NOMO-1 treated with DMSO at 0.1 percent for 48 hours (cell line): ENCODE measurements around the gene ZFHX2.
A peak's percentile ranks its signal among the peaks of the same experiment; 100 is the strongest.

Experiments used
- DNase-seq: peaks from one replicate; lab custom pipeline; 2025; ENCODE audit not compliant: unreplicated experiment; lab: John Stamatoyannopoulos, UW

The ZFHX2 gene

GRCh38 chr14:23573384-23574015, 21.9 kb upstream of the ZFHX2 start:
- no peak for DNase-seq

- peak; percentile 46 for DNase-seq
Observed at GRCh38 chr14:23572836-23573235, 21.3 kb upstream of the ZFHX2 start.

DNA sequence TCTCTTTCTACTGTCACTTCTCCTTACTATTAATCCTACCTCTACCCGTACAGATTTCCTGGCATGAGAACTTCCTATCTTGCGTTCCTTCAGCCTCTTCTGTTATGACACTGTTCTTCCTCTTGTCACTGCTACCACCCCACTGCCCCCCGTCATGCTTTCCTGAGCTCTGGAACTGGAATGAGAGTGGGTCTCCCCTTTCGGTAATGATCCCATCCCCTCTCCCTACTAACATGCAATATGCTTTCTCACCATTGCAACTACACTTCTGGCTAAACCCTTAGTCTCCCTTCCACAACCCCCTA, 20.9 kb upstream of the ZFHX2 start:
- no peak for DNase-seq

DNA sequence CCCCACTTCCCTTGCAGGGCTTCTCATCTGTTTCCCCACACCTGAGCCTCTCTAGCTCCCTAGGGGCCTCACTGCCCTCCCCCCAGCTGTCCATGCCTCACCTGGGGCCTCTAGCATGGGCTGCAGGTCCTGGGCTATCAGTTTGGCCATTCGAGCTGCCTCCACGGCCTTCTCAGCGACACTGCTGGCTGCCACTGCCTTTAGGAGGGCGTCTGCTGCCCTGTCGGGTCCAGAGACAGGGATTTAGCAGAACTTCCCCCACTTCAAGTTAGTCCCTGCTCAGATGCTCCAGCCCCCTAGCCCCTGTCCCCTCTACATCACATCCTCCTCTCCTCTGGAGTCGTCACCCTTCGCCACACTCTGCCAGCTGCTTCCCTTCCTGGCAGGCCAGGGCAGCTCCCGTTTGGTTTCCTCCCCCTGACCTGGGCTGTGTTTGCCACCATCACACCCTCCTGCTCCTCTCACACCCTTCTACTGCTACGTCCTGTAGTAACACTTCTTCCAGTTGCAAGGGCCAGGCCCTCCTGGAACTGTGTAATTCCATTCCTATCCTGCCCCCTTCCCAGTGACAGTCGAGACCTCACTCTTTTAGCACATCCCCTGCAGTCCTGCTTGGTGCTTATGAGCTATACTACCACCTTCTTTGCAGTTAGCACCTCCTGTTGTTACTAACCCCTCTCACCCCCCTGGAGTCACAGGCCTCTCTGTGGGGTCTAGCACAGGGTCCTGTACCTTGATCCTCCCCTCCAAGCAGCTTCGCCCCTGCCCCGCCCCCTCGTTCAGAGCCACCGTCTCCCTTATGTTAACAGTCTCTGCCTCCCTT, 20.3 kb upstream of the ZFHX2 start:
- no peak for DNase-seq

- no peak for DNase-seq
Observed at GRCh38 chr14:23570806-23571483, 19.4 kb upstream of the ZFHX2 start.

DNA sequence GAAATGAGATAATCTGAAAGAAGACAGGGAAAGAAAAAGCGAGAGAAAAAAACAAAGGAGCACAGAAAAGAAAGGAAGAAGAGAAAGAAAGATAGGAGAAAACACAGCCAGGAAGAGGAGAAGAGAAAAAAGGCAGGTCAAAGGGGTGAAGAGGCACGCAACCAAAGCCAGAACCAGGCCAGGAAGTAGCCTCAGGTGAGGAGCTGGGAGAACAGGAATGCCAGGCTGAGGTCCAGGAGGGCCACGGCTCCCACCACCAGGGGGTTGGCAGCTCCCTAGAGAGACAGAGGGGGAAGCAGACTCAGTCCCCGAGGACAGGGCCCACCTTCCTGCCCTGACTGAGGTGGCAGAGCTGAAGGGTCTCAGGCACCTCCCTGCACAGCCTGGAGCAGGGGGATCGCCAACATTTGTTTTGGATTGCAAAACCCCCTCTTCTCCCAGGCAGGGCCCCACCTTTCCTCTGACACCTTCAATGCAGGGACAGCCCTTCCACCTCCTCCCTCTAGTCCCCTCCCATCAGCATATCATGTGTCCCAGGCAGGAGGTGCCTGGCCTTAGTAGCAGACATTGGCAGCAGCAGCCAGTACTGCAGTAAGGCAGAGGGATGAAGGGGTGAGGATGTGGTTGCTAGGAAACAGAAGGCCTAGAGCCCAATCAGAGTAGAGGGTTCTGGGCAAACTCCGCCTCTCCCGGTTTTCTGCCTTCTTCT, 18.0 kb upstream of the ZFHX2 start:
- no peak for DNase-seq

- DNase-seq, result peak; percentile 32
Observed at GRCh38 chr14:23568600-23569331, 17.2 kb upstream of the ZFHX2 start.

DNA sequence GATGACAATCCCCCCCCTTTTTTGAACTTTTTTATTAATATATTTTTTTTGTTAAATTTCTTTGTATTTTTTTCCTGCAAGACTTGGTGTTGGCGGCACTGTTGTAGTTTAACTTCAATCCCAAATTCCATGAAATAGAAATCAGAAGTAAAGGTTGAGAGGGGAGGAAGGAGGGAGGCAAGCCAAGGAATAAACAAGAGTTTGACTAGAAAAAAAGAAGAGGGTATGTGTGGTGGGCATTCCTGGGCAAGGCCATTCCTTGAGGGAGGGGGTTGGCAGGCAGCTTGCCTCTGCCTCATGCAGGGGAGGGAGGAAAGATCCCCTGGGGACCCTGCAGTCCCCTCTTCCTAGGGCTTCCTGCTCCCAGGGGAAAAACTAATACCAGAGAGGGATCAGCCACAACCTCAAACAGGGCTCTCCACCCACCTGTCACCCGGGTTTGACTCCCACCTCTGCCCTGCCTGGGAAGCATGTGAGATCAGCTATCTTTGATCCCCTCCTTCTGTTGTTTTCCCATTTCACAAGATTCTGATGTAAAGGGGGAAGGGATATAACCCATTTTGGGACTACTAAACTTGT, 16.5 kb upstream of the ZFHX2 start:
- DNase-seq, result no peak

DNA sequence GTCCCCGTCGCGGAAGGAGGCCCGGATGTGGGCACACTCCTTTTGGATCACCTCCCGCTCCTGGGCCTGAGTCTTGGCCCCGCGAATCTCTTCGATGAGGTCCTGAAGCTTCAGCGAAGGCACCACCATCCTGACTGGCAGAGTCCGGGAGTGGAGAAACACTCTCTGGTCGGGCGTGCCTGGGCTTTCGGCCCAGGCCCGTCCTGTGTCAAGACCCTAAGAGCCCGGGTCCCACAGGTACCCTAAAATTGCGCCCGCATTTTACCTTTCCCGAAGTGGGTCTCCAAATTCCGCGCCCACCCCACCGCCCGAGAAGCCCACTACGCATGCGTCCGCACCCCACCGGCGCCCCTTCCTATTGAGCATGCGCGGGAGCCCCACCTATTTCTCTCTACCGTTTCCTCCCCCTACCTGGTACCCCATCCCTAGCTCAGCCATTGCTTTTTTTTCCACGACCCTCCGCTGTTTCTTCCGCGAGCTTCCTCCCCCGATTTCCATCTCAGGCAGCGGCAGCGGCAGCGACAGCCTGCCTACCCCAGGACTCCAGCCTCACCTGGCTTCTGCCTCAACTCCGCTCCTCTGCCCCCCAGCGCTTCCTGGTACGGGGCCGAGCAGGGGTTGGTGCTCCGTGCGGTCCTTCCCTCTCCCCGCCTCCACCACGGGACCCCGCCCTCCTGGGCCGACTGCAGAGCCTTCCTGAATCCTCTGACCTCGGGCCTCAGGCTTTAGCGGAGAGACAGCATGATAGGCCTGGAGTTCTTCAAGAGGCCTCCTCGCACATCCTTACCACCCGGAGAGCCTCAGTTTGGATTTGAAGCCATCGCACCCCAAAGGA, 15.8 kb upstream of the ZFHX2 start, which contains the start of gene AP1G2:
Gene AP1G2, minus strand, starts transcription at position 606 of the 835 bp plus-strand sequence. Its CDS starts 477 bp downstream, at position 129.
- DNase-seq, result peak; percentile 87

GRCh38 chr14:23566778-23567185, 15.2 kb upstream of the ZFHX2 start:
- no peak for DNase-seq

DNA sequence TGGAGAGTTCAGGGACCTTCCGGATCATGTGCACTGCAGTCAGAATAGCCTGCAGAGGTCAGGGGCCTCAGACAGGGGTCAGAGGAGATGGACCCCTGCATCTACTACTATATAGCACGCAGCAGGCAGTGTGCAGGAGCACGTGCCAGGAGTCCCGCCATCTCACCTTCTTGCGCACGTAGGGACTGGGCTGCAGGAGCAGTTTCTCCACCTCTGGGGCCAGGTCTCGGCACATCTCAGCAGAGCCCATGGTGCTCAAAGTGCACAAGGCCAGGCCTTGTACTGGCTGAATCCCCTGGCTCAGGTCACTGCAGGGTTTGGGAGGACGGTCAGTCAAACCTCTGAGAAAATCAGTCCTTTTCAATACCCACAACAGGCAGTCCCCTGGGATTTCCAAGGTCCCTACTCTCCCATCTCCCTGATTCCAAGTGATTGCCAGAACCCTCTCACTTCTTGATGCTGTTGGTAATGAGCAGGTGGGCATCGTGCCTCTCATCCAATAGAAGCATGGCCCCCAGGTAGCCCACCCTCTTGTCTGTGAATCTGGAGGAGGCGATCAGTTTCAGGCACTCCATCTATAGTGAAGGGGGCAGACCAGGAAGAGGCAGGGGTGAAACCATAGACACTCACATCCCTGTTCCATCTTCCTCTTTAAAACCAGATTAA, 14.7 kb upstream of the ZFHX2 start:
- no peak for DNase-seq

GRCh38 chr14:23565626-23566025, 14.1 kb upstream of the ZFHX2 start:
- DNase-seq, result no peak

- DNase-seq, result no peak
Observed at GRCh38 chr14:23564876-23565275, 13.3 kb upstream of the ZFHX2 start.

DNA sequence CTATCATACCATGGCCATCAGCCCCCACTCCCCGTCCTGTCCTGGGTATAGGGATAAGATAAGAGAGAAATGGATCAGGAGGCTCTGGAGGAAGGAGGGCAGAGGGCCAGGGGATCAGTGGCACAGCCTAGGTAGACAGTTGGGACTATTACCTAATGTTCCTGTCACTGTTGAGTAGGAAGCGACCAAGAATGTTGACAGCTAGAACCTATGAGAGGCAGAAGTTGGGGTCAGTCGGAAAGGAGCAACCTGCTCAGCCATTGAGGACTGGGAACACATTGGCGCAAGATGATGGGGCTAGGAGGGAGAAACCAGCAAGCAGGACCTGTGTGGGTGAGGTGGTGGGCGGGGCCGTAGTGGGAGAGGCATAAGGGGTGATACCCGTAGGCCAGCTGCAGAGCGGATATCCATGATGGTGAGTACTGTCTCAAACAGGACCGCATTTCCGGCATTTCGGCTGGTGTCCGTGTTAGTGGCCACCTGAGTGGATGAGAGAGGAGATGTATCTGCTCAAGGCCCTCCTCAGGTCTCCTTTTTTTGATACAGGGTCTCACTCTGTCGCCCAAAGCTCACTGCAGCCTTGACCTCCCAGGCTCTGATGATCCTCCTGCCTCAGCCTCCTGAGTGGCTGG, 12.7 kb upstream of the ZFHX2 start:
- no peak for DNase-seq

DNA sequence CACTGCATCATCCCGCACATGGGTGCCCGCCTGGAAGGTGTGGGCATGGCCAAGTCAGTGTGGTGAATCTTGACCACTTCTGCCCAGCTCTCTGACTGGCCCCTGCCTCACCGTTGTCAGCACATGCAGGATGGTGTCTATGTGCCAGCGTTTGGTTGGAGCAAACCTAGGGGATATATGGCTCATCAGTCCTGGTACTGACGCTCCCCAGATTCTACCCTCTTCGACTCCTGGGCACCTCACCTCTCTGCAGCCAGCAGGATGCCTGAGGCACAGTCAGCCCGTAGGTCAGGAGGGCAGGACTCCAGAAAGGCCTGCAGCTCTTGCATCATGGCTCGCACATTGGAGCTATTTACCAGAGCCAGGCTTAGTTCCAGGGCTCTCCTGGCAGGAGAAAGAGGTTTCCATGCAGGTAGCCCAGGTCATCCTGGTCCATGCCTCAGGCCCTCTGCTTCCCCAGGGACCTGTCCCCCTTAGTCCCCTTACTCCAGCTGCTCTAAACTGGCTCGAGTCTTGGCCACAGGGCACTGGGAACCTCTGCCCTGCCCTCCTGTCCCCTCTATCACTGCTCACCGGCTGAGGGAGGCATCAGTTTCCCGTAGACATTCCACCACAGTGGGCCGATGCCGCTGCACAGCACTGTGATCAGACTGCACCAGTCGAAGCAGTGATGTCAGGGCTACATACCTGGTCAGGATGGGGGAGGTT, 12.1 kb upstream of the ZFHX2 start:
- DNase-seq, result no peak

DNA sequence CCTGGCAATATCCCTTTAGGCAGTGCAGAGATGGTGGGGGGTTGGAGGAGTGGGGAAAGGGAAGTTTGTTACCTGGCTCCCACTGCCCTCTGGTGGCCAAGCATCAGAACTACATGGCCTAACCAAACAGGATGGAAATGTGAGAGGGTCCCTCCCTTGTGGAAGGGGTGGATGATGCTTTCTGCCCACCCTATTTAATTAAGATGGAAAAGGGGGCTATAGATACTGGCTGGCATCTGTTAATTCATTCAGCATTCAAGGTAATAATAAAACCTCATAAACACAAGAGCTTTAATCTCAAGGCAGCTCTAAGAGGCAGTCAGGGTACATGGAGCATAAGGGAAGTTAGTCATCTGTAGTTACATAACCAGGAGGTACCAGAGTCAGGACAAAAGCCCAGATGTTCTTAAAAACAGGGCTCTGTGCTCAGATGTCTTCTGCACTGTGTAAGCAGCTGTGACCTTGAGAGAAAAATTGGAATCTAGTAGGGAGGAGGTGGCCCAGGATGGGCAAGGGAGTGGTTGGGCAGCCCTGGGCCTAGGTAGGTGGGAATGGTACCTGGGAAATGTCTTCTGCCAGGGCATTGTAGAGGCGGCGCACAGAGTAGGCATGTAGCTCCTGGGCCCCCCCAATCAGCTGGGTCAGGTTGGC, 11.4 kb upstream of the ZFHX2 start:
- DNase-seq, result peak; percentile 23
